Keratinocyte (primary cell): ENCODE measurements around the gene CYP4A22. TPM values are rescaled to one million over a fixed set of nuclear protein-coding genes. Genes with fewer than 3 reads are reported as not detected.

Source experiments
- DNase-seq: peaks from one replicate; pipeline ENCODE4 v3.0.0-alpha.2; 2011; ENCODE audit warnings: low read depth, missing footprints, low spot score
- FAIRE-seq: peaks from 2 replicates; lab custom pipeline; 2011; peaks lifted over from hg19 to GRCh38; lab: Jason Lieb, UNC
- H2AFZ ChIP-seq: 2 replicates; pipeline ENCODE4 v1.6.0; 2012; ENCODE audit warnings: low read length, control low read depth, inconsistent platforms; ENCODE audit not compliant: control insufficient read depth
- H3K27ac ChIP-seq: 2 replicates; pipeline ENCODE4 v1.5.1; 2011; ENCODE audit warnings: low read length; ENCODE audit not compliant: control insufficient read depth, insufficient read depth
- H3K27me3 ChIP-seq: 3 replicates; pipeline ENCODE4 v1.6.0; 2011; ENCODE audit warnings: low read length; ENCODE audit not compliant: control insufficient read depth, insufficient read depth; ENCODE audit errors: extremely low read depth
- H3K36me3 ChIP-seq, 2 experiments: 2 replicates in 1 of 2; 3 replicates in 1 of 2; pipeline ENCODE4 v1.5.1; 2011; ENCODE audit warnings: low read length in 2 of 2, mild to moderate bottlenecking in 1 of 2; ENCODE audit not compliant: control insufficient read depth in 2 of 2, insufficient read depth in 2 of 2; ENCODE audit errors: extremely low read depth in 1 of 2
- H3K4me1 ChIP-seq: 3 replicates; pipeline ENCODE4 v1.5.1; 2011; ENCODE audit warnings: low read length; ENCODE audit not compliant: control insufficient read depth, insufficient read depth; ENCODE audit errors: extremely low read depth
- H3K4me2 ChIP-seq: 3 replicates; pipeline ENCODE4 v1.6.0; 2011; ENCODE audit warnings: low read depth, low read length; ENCODE audit not compliant: control insufficient read depth, insufficient read depth; ENCODE audit errors: extremely low read depth
- H3K4me3 ChIP-seq, 3 experiments: fragments of 200-600 bp in 1 of 3; sonication (generic) in 1 of 3; 2 replicates in 2 of 3; 3 replicates in 1 of 3; pipeline ENCODE4 v1.5.1; 2011 to 2016; ENCODE audit warnings: low read length in 3 of 3, mild to moderate bottlenecking in 3 of 3, control low read depth in 2 of 3, inconsistent platforms in 1 of 3, low read depth in 1 of 3, mixed read lengths in 1 of 3, mixed run types in 1 of 3, moderate library complexity in 1 of 3; ENCODE audit not compliant: control insufficient read depth in 2 of 3, insufficient read depth in 2 of 3; ENCODE audit errors: extremely low read depth in 1 of 3
- H3K79me2 ChIP-seq: 2 replicates; pipeline ENCODE4 v1.6.0; 2012; ENCODE audit warnings: low read length; ENCODE audit not compliant: control insufficient read depth, insufficient read depth
- H3K9ac ChIP-seq: 3 replicates; pipeline ENCODE4 v1.6.0; 2011; ENCODE audit warnings: low read length; ENCODE audit not compliant: control insufficient read depth, insufficient read depth; ENCODE audit errors: extremely low read depth
- H3K9me1 ChIP-seq: 3 replicates; pipeline ENCODE4 v1.6.0; 2011; ENCODE audit warnings: low read length; ENCODE audit not compliant: control insufficient read depth, insufficient read depth; ENCODE audit errors: extremely low read depth
- H3K9me3 ChIP-seq: 2 replicates; pipeline ENCODE4 v1.5.1; 2012; ENCODE audit warnings: low read depth, low read length; ENCODE audit not compliant: control insufficient read depth
- H4K20me1 ChIP-seq: 3 replicates; pipeline ENCODE4 v1.6.0; 2011; ENCODE audit warnings: low read length; ENCODE audit not compliant: control insufficient read depth, insufficient read depth; ENCODE audit errors: extremely low read depth
- CTCF ChIP-seq, 3 experiments: IDR thresholded peaks in 1 of 3; conservative IDR thresholded peaks in 1 of 3; optimal IDR thresholded peaks in 1 of 3; 2 replicates in 2 of 3; 3 replicates in 1 of 3; pipeline versions ENCODE3 to v1.5.1; 2011; ENCODE audit warnings: low read length in 3 of 3, mild to moderate bottlenecking in 3 of 3, moderate library complexity in 2 of 3, control low read depth in 1 of 3, inconsistent platforms in 1 of 3; ENCODE audit not compliant: insufficient read depth in 2 of 3; ENCODE audit errors: extremely low read depth in 1 of 3
- EZH2 ChIP-seq: IDR thresholded peaks from one replicate; pipeline ENCODE4 v1.6.1; 2012; ENCODE audit warnings: inconsistent platforms, mild to moderate bottlenecking, low read length, moderate library complexity
- dilution Hi-C: fragments of 300-500 bp; cut with MboI; formaldehyde crosslinking; loops from one replicate; pipeline ENCODE4 v1.7.0; 2020; ENCODE audit warnings: low sequenced_read_pairs; ENCODE audit not compliant: extremely low pct_ligation_motif_present
- polyA plus RNA-seq, 5 experiments: library from polyadenylated mRNA; depleted of rRNA in 3 of 5; stranded (reverse) in 3 of 5; stranded (forward) in 1 of 5; unstranded in 1 of 5; fragments of >200 nt; gene quantifications; 1 replicate in 1 of 5; 2 replicates in 3 of 5; 3 replicates in 1 of 5; pipeline versions ENCODE4 v1.2.1 to v1.2.3, GENCODE V29; 2011 to 2012; ENCODE audit warnings: missing spikeins in 2 of 5, low read depth in 1 of 5, low replicate concordance in 1 of 5

CYP4A22 gene
- polyA plus RNA-seq, 1 donor (not counting 4 experiments of a cell fraction or from before 2014, with no cell fraction given) = not detected

- no peaks in the 10 kb centered on the region for H3K27me3 ChIP-seq
- H3K9me1 ChIP-seq = no peaks in the 10 kb centered on the region
- no peaks in the 10 kb centered on the region for H4K20me1 ChIP-seq
- no peak overlapping the region for H3K4me2 ChIP-seq
- no peak for DNase-seq
- H3K9me3 ChIP-seq = no peaks in the 10 kb centered on the region
- H3K9ac ChIP-seq = no peak overlapping the region
- H3K27ac ChIP-seq = no peak overlapping the region
- no peak for TF ChIP-seq CTCF (optimal IDR thresholded peaks at IDR 0.05 in 1 of 3, IDR thresholded peaks at IDR 0.05 in 1 of 3, conservative IDR thresholded peaks at IDR 0.05 in 1 of 3; ENCODE audit: extremely low read depth in 1 of 3, insufficient read depth in 2 of 3, low read length in 3 of 3)
- TF ChIP-seq EZH2 = no peak
- no peak overlapping the region for H3K4me3 ChIP-seq
- no peaks in the 10 kb centered on the region for H3K36me3 ChIP-seq
- dilution Hi-C loops = no loop called here
- FAIRE-seq = no peak
- no peaks in the 10 kb centered on the region for H3K4me1 ChIP-seq
- no peaks in the 10 kb centered on the region for H3K79me2 ChIP-seq
- no peak overlapping the region for H2AFZ ChIP-seq
Measured at GRCh38 chr1:47160716-47161115, 23.5 kb downstream of the CYP4A22 start.

- H3K9me3 ChIP-seq = no peaks in the 10 kb centered on the region
- H3K4me3 ChIP-seq = no peak overlapping the region
- H3K79me2 ChIP-seq = no peaks in the 10 kb centered on the region
- FAIRE-seq (no peak), DNase-seq (no peak)
- dilution Hi-C loops = no loop called here
- H3K4me2 ChIP-seq = no peak overlapping the region
- H3K36me3 ChIP-seq = no peaks in the 10 kb centered on the region
- no peak overlapping the region for H3K27ac ChIP-seq
- no peaks in the 10 kb centered on the region for H3K4me1 ChIP-seq
- no peaks in the 10 kb centered on the region for H3K27me3 ChIP-seq
- no peak overlapping the region for H2AFZ ChIP-seq
- no peak for TF ChIP-seq CTCF (optimal IDR thresholded peaks at IDR 0.05 in 1 of 3, IDR thresholded peaks at IDR 0.05 in 1 of 3, conservative IDR thresholded peaks at IDR 0.05 in 1 of 3; ENCODE audit: extremely low read depth in 1 of 3, insufficient read depth in 2 of 3, low read length in 3 of 3)
- TF ChIP-seq EZH2 = no peak
- H4K20me1 ChIP-seq = no peaks in the 10 kb centered on the region
- no peaks in the 10 kb centered on the region for H3K9me1 ChIP-seq
- H3K9ac ChIP-seq = no peak overlapping the region
Measured at GRCh38 chr1:47161298-47162040, 24.2 kb downstream of the CYP4A22 start.
